Right renal pelvis (tissue), 4 donors: Measurements from ENCODE around the gene NBPF3. TPM values are rescaled to one million over a fixed set of nuclear protein-coding genes. Genes with fewer than 3 reads are reported as not detected.

Experiments used
- DNase-seq, 4 donors: peaks; one replicate each; pipeline ENCODE4 v3.0.0-alpha.2; 2013; ENCODE audit warnings: low read depth in 4 of 4, low spot score in 3 of 4, missing footprints in 1 of 4
- polyA plus RNA-seq, 4 donors: library from polyadenylated mRNA; unstranded; fragments of 120-200 nt; gene quantifications; one replicate each; pipeline ENCODE4 v1.2.1, GENCODE V29; 2013; ENCODE audit not compliant: insufficient read length in 4 of 4

The NBPF3 gene
- polyA plus RNA-seq, 4 donors = 12.8 to 24.3 (median 16.8) TPM

DNA sequence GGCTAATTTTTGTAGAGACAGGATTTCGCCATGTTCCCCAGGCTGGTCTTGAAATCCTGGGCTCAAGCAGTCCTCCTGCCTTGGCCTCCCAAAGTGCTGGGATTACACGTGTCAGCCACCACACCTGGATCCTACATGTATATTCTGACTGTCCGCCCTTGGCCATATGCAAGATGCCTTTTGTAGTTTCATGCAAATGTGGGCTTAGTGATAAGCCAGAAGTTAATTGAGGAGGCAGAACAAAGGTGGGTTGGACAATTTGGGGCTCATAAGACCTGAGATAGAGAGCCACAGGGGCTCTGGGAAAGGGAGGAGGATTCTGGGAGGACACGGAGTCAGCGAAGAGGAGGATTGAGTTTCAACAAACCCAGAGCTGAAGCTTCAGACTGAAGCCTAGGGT lies 94.2 kb downstream of the NBPF3 start:
- no peak for DNase-seq

Other genes starting within 250 kb of the NBPF3 start
- 10 to 100 TPM; 45.5 to 51.3 (median 48.6) TPM for gene ECE1, start 149.7 kb upstream of the NBPF3 start, polyA plus RNA-seq
- 10 to 100 TPM; 27.9 to 59.4 (median 33.8) TPM for gene ALPL, start 69.3 kb downstream of the NBPF3 start, polyA plus RNA-seq
- 10 to 100 TPM; 18.8 to 26.4 (median 22.6) TPM for gene RAP1GAP, start 229.2 kb downstream of the NBPF3 start, polyA plus RNA-seq